Measurements from ENCODE around the gene EP400.

DNA sequence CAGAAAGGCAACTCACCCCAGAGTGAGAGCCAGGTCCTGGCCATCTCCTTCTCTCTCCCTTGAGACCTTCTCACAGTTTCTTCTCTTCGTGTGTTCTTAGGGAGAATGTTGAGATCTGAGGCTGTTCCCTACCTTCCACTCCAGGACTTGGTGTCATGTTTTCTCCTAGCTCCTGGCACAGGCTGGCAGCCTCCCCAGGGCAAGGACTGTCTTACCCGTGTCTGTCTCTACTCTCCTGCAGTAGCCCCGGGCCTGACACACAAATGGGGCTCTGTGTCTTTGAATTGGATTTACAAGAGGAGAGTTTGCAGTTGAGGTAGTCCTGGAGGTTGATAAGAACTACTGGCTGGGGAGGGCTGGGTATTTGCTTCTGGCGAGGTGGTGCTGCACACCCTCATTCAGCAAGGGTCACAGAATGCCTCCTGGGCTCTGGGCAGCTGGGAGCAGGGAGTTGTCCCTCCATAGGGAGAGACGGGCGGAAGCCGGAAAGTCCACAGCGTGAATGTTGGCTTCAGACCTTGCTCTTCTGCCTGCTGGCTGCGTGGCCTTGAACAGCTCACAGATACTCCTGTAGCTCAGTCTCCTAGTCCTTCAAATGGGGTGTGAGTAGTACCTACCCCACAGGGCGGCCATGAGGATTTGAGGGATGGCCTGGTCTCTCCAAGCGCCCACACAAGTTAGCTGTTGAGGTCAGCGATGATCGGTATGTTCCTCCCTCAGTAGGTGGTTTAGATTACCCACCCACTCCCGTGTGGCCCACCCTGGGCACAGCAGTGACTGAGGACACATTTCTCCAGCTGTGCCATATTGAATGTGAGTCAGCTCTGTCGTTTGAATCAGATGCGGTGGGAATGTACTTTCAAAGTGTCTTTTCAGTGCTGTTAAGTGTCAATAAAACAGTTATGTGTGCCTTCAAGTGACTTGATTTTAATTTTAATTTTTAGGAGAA is 10.2 kb downstream of the EP400 start:
- TF ChIP-seq, protein P1, sequence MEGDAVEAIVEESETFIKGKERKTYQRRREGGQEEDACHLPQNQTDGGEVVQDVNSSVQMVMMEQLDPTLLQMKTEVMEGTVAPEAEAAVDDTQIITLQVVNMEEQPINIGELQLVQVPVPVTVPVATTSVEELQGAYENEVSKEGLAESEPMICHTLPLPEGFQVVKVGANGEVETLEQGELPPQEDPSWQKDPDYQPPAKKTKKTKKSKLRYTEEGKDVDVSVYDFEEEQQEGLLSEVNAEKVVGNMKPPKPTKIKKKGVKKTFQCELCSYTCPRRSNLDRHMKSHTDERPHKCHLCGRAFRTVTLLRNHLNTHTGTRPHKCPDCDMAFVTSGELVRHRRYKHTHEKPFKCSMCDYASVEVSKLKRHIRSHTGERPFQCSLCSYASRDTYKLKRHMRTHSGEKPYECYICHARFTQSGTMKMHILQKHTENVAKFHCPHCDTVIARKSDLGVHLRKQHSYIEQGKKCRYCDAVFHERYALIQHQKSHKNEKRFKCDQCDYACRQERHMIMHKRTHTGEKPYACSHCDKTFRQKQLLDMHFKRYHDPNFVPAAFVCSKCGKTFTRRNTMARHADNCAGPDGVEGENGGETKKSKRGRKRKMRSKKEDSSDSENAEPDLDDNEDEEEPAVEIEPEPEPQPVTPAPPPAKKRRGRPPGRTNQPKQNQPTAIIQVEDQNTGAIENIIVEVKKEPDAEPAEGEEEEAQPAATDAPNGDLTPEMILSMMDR (conservative IDR thresholded peaks at IDR 0.05; ENCODE audit: low read depth, low read length) = no peak
- TF ChIP-seq POLR2A (IDR thresholded peaks at IDR 0.05; ENCODE audit: low read depth, low read length) (no peak), MAFK (IDR thresholded peaks at IDR 0.05; ENCODE audit: low read depth, low read length) (no peak)
